PFSK-1 (cell line): ENCODE data around the gene TSC1.

Source experiments
- FOXP2 ChIP-seq: optimal IDR thresholded peaks from 2 replicates; pipeline ENCODE3; 2011; ENCODE audit warnings: borderline replicate concordance, control low read depth, inconsistent platforms; ENCODE audit not compliant: insufficient read depth; ENCODE audit errors: extremely low read length, extremely low read depth
- POLR2AphosphoS5 ChIP-seq: IDR thresholded peaks from 2 replicates; pipeline ENCODE4 v1.6.1; 2012; ENCODE audit warnings: low read depth, mild to moderate bottlenecking, control low read depth, low read length, moderate library complexity
- SIN3A ChIP-seq: IDR thresholded peaks from 2 replicates; pipeline ENCODE4 v1.6.1; 2012; ENCODE audit warnings: mild to moderate bottlenecking, low read length, moderate library complexity, borderline replicate concordance; ENCODE audit not compliant: insufficient read depth
- TF ChIP-seq, protein P1 (sequence below), 2 experiments: IDR thresholded peaks; 2 replicates each; pipeline versions ENCODE4 v1.6.1 to v1.8.0; 2011 to 2012; ENCODE audit warnings: low read depth in 2 of 2, low read length in 2 of 2, control low read depth in 1 of 2, inconsistent platforms in 1 of 2, mild to moderate bottlenecking in 1 of 2, moderate library complexity in 1 of 2; ENCODE audit not compliant: insufficient read depth in 1 of 2

DNA sequence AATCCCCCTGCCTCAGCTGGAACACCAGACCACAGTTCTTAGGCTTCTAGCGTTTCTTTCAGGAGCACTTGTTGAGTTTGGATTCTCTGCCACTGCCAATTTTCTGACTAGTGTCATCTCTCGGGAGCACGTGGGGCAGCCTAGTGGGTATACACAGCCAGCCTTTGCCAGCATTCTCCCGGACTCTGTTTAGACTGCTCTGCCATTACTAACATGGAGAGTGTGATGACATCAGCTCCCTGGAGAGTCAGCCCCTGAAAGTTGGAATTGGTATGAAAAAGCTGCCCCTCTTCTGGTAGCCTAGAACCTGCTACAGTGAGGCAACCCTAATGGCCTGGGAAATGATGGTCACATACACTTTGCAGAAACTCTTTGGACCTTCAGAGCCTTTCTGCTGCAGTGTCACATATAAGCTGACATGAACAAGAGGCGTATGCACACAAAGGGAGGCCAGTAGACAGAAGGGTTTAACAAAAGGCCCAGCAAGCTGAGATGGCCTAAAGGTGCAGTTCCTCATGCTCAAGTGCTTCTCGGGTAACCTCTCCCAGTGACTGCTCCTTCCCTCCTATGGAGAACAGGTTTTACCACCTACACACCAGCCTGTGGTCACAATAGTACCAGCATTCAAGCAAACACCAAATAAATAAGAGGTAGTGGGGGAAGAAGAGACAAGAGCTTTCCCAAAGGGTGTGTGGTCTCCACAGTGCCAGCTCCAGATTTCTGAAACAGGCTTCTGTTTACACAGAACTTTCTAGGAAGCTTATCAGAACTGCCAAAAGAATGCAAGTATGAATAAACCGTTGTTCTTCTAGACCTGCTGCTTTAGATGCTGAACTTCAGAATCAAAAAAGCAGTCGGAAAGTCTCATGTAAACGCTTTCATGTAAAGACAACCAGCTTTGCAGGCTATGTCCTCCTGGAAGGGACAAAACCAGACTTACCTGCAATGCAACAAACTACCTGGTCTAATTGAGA, 49.3 kb downstream of the TSC1 start:
- no peak for TF ChIP-seq SIN3A
- TF ChIP-seq POLR2AphosphoS5: no peak
- TF ChIP-seq, protein P1, sequence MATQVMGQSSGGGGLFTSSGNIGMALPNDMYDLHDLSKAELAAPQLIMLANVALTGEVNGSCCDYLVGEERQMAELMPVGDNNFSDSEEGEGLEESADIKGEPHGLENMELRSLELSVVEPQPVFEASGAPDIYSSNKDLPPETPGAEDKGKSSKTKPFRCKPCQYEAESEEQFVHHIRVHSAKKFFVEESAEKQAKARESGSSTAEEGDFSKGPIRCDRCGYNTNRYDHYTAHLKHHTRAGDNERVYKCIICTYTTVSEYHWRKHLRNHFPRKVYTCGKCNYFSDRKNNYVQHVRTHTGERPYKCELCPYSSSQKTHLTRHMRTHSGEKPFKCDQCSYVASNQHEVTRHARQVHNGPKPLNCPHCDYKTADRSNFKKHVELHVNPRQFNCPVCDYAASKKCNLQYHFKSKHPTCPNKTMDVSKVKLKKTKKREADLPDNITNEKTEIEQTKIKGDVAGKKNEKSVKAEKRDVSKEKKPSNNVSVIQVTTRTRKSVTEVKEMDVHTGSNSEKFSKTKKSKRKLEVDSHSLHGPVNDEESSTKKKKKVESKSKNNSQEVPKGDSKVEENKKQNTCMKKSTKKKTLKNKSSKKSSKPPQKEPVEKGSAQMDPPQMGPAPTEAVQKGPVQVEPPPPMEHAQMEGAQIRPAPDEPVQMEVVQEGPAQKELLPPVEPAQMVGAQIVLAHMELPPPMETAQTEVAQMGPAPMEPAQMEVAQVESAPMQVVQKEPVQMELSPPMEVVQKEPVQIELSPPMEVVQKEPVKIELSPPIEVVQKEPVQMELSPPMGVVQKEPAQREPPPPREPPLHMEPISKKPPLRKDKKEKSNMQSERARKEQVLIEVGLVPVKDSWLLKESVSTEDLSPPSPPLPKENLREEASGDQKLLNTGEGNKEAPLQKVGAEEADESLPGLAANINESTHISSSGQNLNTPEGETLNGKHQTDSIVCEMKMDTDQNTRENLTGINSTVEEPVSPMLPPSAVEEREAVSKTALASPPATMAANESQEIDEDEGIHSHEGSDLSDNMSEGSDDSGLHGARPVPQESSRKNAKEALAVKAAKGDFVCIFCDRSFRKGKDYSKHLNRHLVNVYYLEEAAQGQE (IDR thresholded peaks at IDR 0.05; ENCODE audit: insufficient read depth in 1 of 2, low read depth in 2 of 2, low read length in 2 of 2): no peak
- TF ChIP-seq FOXP2: no peak
